Measurements from ENCODE around the gene EEPD1.

EEPD1 gene

GRCh38 chr7:36165802-36166201, 12.7 kb downstream of the EEPD1 start:
- DNase-seq (ENCODE audit: insufficient read length, low spot score) (no peak), FAIRE-seq (no peak)
- TF ChIP-seq TAF1 (IDR thresholded peaks at IDR 0.05; ENCODE audit: low read depth, low read length) (no peak), POLR2AphosphoS5 (IDR thresholded peaks at IDR 0.05; ENCODE audit: low read depth, low read length) (no peak), PAX5 (IDR thresholded peaks at IDR 0.05; ENCODE audit: insufficient read depth, low read length, severe bottlenecking) (no peak), POLR2A (IDR thresholded peaks at IDR 0.05; ENCODE audit: low read depth, low read length) (no peak), POU2F2 (IDR thresholded peaks at IDR 0.05; ENCODE audit: low read depth, low read length) (no peak), SPI1 (IDR thresholded peaks at IDR 0.05; ENCODE audit: low read depth, low read length) (no peak)

GRCh38 chr7:36167403-36168050, 14.5 kb downstream of the EEPD1 start:
- DNase-seq (ENCODE audit: insufficient read length, low spot score) (no peak), FAIRE-seq (no peak)
- TF ChIP-seq SPI1 (IDR thresholded peaks at IDR 0.05; ENCODE audit: low read depth, low read length) (no peak), POLR2A (IDR thresholded peaks at IDR 0.05; ENCODE audit: low read depth, low read length) (no peak), PAX5 (IDR thresholded peaks at IDR 0.05; ENCODE audit: insufficient read depth, low read length, severe bottlenecking) (no peak), TAF1 (IDR thresholded peaks at IDR 0.05; ENCODE audit: low read depth, low read length) (no peak), POLR2AphosphoS5 (IDR thresholded peaks at IDR 0.05; ENCODE audit: low read depth, low read length) (no peak), POU2F2 (IDR thresholded peaks at IDR 0.05; ENCODE audit: low read depth, low read length) (no peak)

- FAIRE-seq (no peak), DNase-seq (ENCODE audit: insufficient read length, low spot score) (no peak)
- TF ChIP-seq SPI1 (IDR thresholded peaks at IDR 0.05; ENCODE audit: low read depth, low read length) (no peak), POLR2AphosphoS5 (IDR thresholded peaks at IDR 0.05; ENCODE audit: low read depth, low read length) (no peak), TAF1 (IDR thresholded peaks at IDR 0.05; ENCODE audit: low read depth, low read length) (no peak), POU2F2 (IDR thresholded peaks at IDR 0.05; ENCODE audit: low read depth, low read length) (no peak), PAX5 (IDR thresholded peaks at IDR 0.05; ENCODE audit: insufficient read depth, low read length, severe bottlenecking) (no peak), POLR2A (IDR thresholded peaks at IDR 0.05; ENCODE audit: low read depth, low read length) (no peak)
Measured at GRCh38 chr7:36171503-36171902, 18.4 kb downstream of the EEPD1 start.

GRCh38 chr7:36175886-36176285, 22.8 kb downstream of the EEPD1 start:
- TF ChIP-seq POLR2A (IDR thresholded peaks at IDR 0.05; ENCODE audit: low read depth, low read length) (no peak), POLR2AphosphoS5 (IDR thresholded peaks at IDR 0.05; ENCODE audit: low read depth, low read length) (no peak), POU2F2 (IDR thresholded peaks at IDR 0.05; ENCODE audit: low read depth, low read length) (no peak), PAX5 (IDR thresholded peaks at IDR 0.05; ENCODE audit: insufficient read depth, low read length, severe bottlenecking) (no peak), SPI1 (IDR thresholded peaks at IDR 0.05; ENCODE audit: low read depth, low read length) (no peak), TAF1 (IDR thresholded peaks at IDR 0.05; ENCODE audit: low read depth, low read length) (no peak)
- FAIRE-seq (no peak), DNase-seq (ENCODE audit: insufficient read length, low spot score) (no peak)

GRCh38 chr7:36176697-36177096, 23.6 kb downstream of the EEPD1 start:
- DNase-seq (ENCODE audit: insufficient read length, low spot score) (no peak), FAIRE-seq (no peak)
- TF ChIP-seq TAF1 (IDR thresholded peaks at IDR 0.05; ENCODE audit: low read depth, low read length) (no peak), SPI1 (IDR thresholded peaks at IDR 0.05; ENCODE audit: low read depth, low read length) (no peak), PAX5 (IDR thresholded peaks at IDR 0.05; ENCODE audit: insufficient read depth, low read length, severe bottlenecking) (no peak), POU2F2 (IDR thresholded peaks at IDR 0.05; ENCODE audit: low read depth, low read length) (no peak), POLR2AphosphoS5 (IDR thresholded peaks at IDR 0.05; ENCODE audit: low read depth, low read length) (no peak), POLR2A (IDR thresholded peaks at IDR 0.05; ENCODE audit: low read depth, low read length) (no peak)

GRCh38 chr7:36180121-36180520, 27.1 kb downstream of the EEPD1 start:
- TF ChIP-seq PAX5 (IDR thresholded peaks at IDR 0.05; ENCODE audit: insufficient read depth, low read length, severe bottlenecking) (no peak), POU2F2 (IDR thresholded peaks at IDR 0.05; ENCODE audit: low read depth, low read length) (no peak), POLR2A (IDR thresholded peaks at IDR 0.05; ENCODE audit: low read depth, low read length) (no peak), POLR2AphosphoS5 (IDR thresholded peaks at IDR 0.05; ENCODE audit: low read depth, low read length) (no peak), SPI1 (IDR thresholded peaks at IDR 0.05; ENCODE audit: low read depth, low read length) (no peak), TAF1 (IDR thresholded peaks at IDR 0.05; ENCODE audit: low read depth, low read length) (no peak)
- no peak for DNase-seq (ENCODE audit: insufficient read length, low spot score)
- no peak for FAIRE-seq

- DNase-seq (ENCODE audit: insufficient read length, low spot score) (no peak), FAIRE-seq (no peak)
- TF ChIP-seq POU2F2 (IDR thresholded peaks at IDR 0.05; ENCODE audit: low read depth, low read length), result no peak
- no peak for TF ChIP-seq POLR2A (IDR thresholded peaks at IDR 0.05; ENCODE audit: low read depth, low read length)
- no peak for TF ChIP-seq PAX5 (IDR thresholded peaks at IDR 0.05; ENCODE audit: insufficient read depth, low read length, severe bottlenecking)
- no peak for TF ChIP-seq SPI1 (IDR thresholded peaks at IDR 0.05; ENCODE audit: low read depth, low read length)
- TF ChIP-seq TAF1 (IDR thresholded peaks at IDR 0.05; ENCODE audit: low read depth, low read length), result no peak
- no peak for TF ChIP-seq POLR2AphosphoS5 (IDR thresholded peaks at IDR 0.05; ENCODE audit: low read depth, low read length)
Measured at GRCh38 chr7:36181668-36182067, 28.6 kb downstream of the EEPD1 start.

- TF ChIP-seq TAF1 (IDR thresholded peaks at IDR 0.05; ENCODE audit: low read depth, low read length) (no peak), PAX5 (IDR thresholded peaks at IDR 0.05; ENCODE audit: insufficient read depth, low read length, severe bottlenecking) (no peak), POLR2AphosphoS5 (IDR thresholded peaks at IDR 0.05; ENCODE audit: low read depth, low read length) (no peak), SPI1 (IDR thresholded peaks at IDR 0.05; ENCODE audit: low read depth, low read length) (no peak), POU2F2 (IDR thresholded peaks at IDR 0.05; ENCODE audit: low read depth, low read length) (no peak), POLR2A (IDR thresholded peaks at IDR 0.05; ENCODE audit: low read depth, low read length) (no peak)
- FAIRE-seq, result no peak
- no peak for DNase-seq (ENCODE audit: insufficient read length, low spot score)
Measured at GRCh38 chr7:36182854-36183604, 30.0 kb downstream of the EEPD1 start.

- FAIRE-seq, result no peak
- TF ChIP-seq SPI1 (IDR thresholded peaks at IDR 0.05; ENCODE audit: low read depth, low read length) (no peak), TAF1 (IDR thresholded peaks at IDR 0.05; ENCODE audit: low read depth, low read length) (no peak), POLR2A (IDR thresholded peaks at IDR 0.05; ENCODE audit: low read depth, low read length) (no peak), POLR2AphosphoS5 (IDR thresholded peaks at IDR 0.05; ENCODE audit: low read depth, low read length) (no peak), PAX5 (IDR thresholded peaks at IDR 0.05; ENCODE audit: insufficient read depth, low read length, severe bottlenecking) (no peak)
Measured at GRCh38 chr7:36185092-36185491, 32.0 kb downstream of the EEPD1 start.

More at GRCh38 chr7:36185092-36185491, 32.0 kb downstream of the EEPD1 start:
- no peak for DNase-seq (ENCODE audit: insufficient read length, low spot score)
